ENCODE results near the gene RAI1. TPM values are rescaled to one million over a fixed set of nuclear protein-coding genes. Genes with fewer than 3 reads are reported as not detected.

The RAI1 gene
- total and polyA plus RNA-seq, 2 of the 8 experiments (the other 6 are each of a cell fraction or from before 2014, with no cell fraction given): 0.39 to 1.2 TPM

DNA sequence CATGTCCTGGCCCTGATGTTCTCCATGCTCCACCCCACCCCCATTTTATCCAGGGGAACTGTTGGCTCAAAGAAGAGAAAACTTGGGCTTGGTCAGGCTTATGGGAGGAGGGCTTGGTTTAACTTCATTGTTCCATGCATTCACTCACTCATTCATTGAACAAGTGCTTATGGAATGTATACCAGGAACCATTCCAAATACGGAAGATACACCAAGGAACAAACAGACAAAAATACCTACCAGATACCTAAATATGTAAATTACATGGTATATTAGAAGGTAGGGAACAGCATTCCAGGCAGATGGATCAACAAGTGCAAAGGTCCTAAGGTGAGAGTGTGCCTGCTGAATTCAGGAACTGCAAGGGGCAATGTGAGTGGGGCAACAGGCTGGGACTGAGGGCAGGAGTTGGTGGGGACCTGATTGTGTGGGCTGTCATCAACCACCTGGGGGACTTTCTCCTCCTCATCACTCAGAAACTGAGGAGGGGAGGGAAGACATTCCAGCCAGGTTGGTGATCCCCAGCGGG is 39.9 kb downstream of the RAI1 start:
- Histone ChIP-seq H3K18ac (ENCODE audit: extremely low read depth, low read length) (no peak overlapping the region), H4K8ac (ENCODE audit: extremely low read depth, insufficient read depth, low read length) (no peak overlapping the region; the same call in 1 of the 2 replicates), H3K27me3 (replicated peaks in 1 of 4; ENCODE audit: control insufficient read depth in 3 of 4, extremely low read depth in 1 of 4, insufficient read depth in 3 of 4, low read length in 3 of 4) (peaks cover 78 to 96% (median 95%) of the 10 kb centered on the region in 4 experiments), H2BK15ac (ENCODE audit: low read length) (no peak overlapping the region), H2BK5ac (ENCODE audit: low read depth, low read length) (no peak overlapping the region), H4K91ac (replicated peaks; ENCODE audit: insufficient read length, low read length) (no peak overlapping the region), H3K4me2 (ENCODE audit: insufficient read depth in 1 of 2, low read depth in 2 of 2, low read length in 2 of 2) (no peak overlapping the region; a peak in 1 of 4 replicates), H4K5ac (ENCODE audit: insufficient read length, low read depth, low read length) (no peak overlapping the region), H3K23me2 (ENCODE audit: low read depth, low read length) (peaks cover 7% of the 10 kb centered on the region; the same call in 1 of the 2 replicates), H3K9ac (replicated peaks in 1 of 4; ENCODE audit: extremely low read depth in 1 of 4, low read depth in 3 of 4, low read length in 3 of 4) (no peak overlapping the region), H2AFZ (ENCODE audit: low read length) (no peak overlapping the region), H3K4me3 (ENCODE audit: extremely low read depth in 1 of 4, insufficient read depth in 2 of 4, low read depth in 3 of 4, low read length in 4 of 4) (no peak overlapping the region), H3K79me1 (ENCODE audit: low read depth, low read length) (no peaks in the 10 kb centered on the region), H3K9me3 (ENCODE audit: insufficient read depth in 2 of 2, low read depth in 1 of 2, low read length in 1 of 2) (no peaks in the 10 kb centered on the region), H2AK5ac (ENCODE audit: low read depth, low read length) (no peak overlapping the region), H3K56ac (replicated peaks; ENCODE audit: insufficient read length, low read depth, low read length) (no peak overlapping the region), H3K4me1 (replicated peaks in 1 of 4; ENCODE audit: control insufficient read depth in 3 of 4, insufficient read depth in 4 of 4, low read length in 3 of 4) (peaks cover 0 to 26% (median 14%) of the 10 kb centered on the region in 4 experiments; a peak in 6 of 7 replicates), H3K23ac (ENCODE audit: insufficient read length) (no peak overlapping the region), H3K14ac (ENCODE audit: insufficient read length) (no peak overlapping the region), H2BK20ac (ENCODE audit: low read length) (no peak overlapping the region), H3K27ac (ENCODE audit: low read depth, low read length) (no peak overlapping the region), H4K20me1 (replicated peaks in 1 of 2; ENCODE audit: control insufficient read depth in 1 of 2, insufficient read depth in 2 of 2, low read length in 2 of 2) (peaks cover 11 to 28% of the 10 kb centered on the region in 2 experiments), H3K36me3 (ENCODE audit: control insufficient read depth in 2 of 4, insufficient read depth in 4 of 4, low read length in 3 of 4) (peaks cover 0 to 3% (median 0%) of the 10 kb centered on the region in 4 experiments; a peak in 1 of 8 replicates), H2BK120ac (replicated peaks; ENCODE audit: low read depth, low read length) (no peak overlapping the region), H2BK12ac (ENCODE audit: low read depth, low read length) (no peak overlapping the region), H3K4ac (replicated peaks; ENCODE audit: insufficient read length, low read depth, low read length) (no peak overlapping the region), H3K79me2 (ENCODE audit: control insufficient read depth in 1 of 2, insufficient read depth in 2 of 2, low read length in 2 of 2) (no peaks in the 10 kb centered on the region)
- 74% methylated on average over 2 of the region's 2 CpGs; no CpG with 5 or more reads in 1 of the 2 experiments for WGBS, 2 experiments (ENCODE audit: extremely low coverage in 1 of 2, insufficient coverage in 1 of 2, insufficient read length in 1 of 2, insufficient replicate concordance in 2 of 2, low coverage in 1 of 2, low lambda C conversion rate in 2 of 2, missing lambda C conversion rate in 1 of 2)
- POLR2A ChIA-PET (ENCODE audit: partially characterized antibody): no interaction called here
- DNase-seq (ENCODE audit: low read depth in 1 of 2, low spot score in 2 of 2) (no peak), FAIRE-seq (no peak)
- CTCF ChIA-PET (ENCODE audit: partially characterized antibody): no interaction called here
- TF ChIP-seq GABPA (IDR thresholded peaks at IDR 0.05; ENCODE audit: borderline replicate concordance, insufficient read depth, low read length) (no peak), HDAC2 (IDR thresholded peaks at IDR 0.05; ENCODE audit: borderline replicate concordance in 1 of 2, low read depth in 2 of 2, low read length in 2 of 2) (no peak), CTCF (IDR thresholded peaks at IDR 0.05; ENCODE audit: control extremely low read depth in 1 of 3, insufficient read depth in 1 of 3, low read depth in 1 of 3, low read length in 3 of 3) (no peak), YY1 (IDR thresholded peaks at IDR 0.05; ENCODE audit: low read depth, low read length) (no peak), ZNF274 (IDR thresholded peaks at IDR 0.05; ENCODE audit: borderline replicate concordance, extremely low read depth, low read length) (no peak), CBX8 (IDR thresholded peaks at IDR 0.05; ENCODE audit: borderline replicate concordance, low read depth, low read length) (no peak), BACH1 (IDR thresholded peaks at IDR 0.05; ENCODE audit: low read length) (no peak), NANOG (IDR thresholded peaks at IDR 0.05; ENCODE audit: insufficient read depth, low read depth, low read length, poor library complexity, severe bottlenecking) (no peak), HDAC6 (IDR thresholded peaks at IDR 0.05; ENCODE audit: low read depth, low read length) (no peak), SIRT6 (IDR thresholded peaks at IDR 0.05; ENCODE audit: low read length) (no peak)

All from H1 (cell line).